Esophagus muscularis mucosa (tissue), 4 donors: Measurements from ENCODE around the gene CLDN16.

ENCODE experiments used
- CTCF ChIP-seq, 3 experiments: fragments of 200-600 bp in 2 of 3; fragments of 450-650 bp in 1 of 3; sonication (generic) in 2 of 3; IDR thresholded peaks; one replicate each; pipeline ENCODE4 v1.5.1; 2017 to 2019; ENCODE audit warnings: antibody characterized with exemption in 3 of 3, mild to moderate bottlenecking in 2 of 3, moderate library complexity in 1 of 3
- EP300 ChIP-seq: sonication (generic); formaldehyde crosslinking; IDR thresholded peaks from one replicate; pipeline ENCODE4 v1.6.1; 2017; ENCODE audit warnings: antibody characterized with exemption
- POLR2A ChIP-seq: fragments of 450-650 bp; IDR thresholded peaks from one replicate; pipeline ENCODE4 v1.6.1; 2017; ENCODE audit warnings: antibody characterized with exemption, moderate library complexity, mild to moderate bottlenecking, low read depth
- POLR2AphosphoS5 ChIP-seq, 2 donors: sonication (generic); formaldehyde crosslinking; IDR thresholded peaks; one replicate each; pipeline ENCODE4 v1.6.1; 2017; ENCODE audit warnings: antibody characterized with exemption in 2 of 2

- TF ChIP-seq CTCF (IDR thresholded peaks at IDR 0.05) (no peak), POLR2AphosphoS5 (IDR thresholded peaks at IDR 0.05) (no peak), EP300 (no peak), POLR2A (no peak)
These were observed 30.5 kb upstream of the CLDN16 start for GRCh38 chr3:190357468-190357867.
